ENCODE data around the gene RPL10.
"Not testable (repeated sequence)": the region's sequence is repeated elsewhere in the genome, so short reads cannot be mapped to it uniquely, and the experiment has no call there.

RPL10 gene

DNA sequence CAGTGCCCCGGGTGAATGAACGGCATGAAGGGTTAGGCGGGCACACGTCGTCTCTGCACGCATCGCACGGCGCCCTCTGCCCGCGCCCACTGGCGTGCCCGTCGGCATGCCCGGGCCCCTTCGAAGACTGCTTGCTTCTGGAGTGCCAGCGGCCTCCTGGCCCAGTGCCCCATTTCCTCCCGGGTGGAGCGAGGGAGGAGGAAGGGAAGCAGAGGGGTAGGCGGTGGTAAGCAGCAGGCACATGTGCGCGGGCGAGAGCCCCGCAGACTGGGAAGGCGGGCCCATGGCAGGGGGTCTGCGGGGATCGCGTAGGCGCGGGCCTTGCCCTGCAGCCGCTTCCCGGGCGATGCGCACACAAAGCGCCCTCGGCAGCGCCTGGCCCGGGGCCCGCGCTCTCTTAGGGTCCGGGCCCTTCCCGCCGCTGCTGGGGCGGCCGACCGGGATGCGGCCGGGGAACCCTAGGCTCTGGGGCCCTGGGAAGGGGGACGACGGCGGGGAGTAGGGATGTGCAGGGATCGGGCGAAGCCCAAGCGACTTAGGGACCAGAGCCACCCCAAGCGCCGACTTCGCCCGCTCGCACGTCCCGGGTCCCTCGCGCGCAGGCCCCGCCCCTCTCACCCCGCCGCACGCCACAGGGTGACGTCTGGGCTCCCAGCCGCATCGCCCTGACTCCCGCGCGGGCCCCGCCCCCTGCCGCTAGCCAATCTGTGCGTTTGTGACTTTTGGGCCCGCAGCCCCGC lies 19.9 kb upstream of the RPL10 start:
- peak; percentile 18 for DNase-seq

DNA sequence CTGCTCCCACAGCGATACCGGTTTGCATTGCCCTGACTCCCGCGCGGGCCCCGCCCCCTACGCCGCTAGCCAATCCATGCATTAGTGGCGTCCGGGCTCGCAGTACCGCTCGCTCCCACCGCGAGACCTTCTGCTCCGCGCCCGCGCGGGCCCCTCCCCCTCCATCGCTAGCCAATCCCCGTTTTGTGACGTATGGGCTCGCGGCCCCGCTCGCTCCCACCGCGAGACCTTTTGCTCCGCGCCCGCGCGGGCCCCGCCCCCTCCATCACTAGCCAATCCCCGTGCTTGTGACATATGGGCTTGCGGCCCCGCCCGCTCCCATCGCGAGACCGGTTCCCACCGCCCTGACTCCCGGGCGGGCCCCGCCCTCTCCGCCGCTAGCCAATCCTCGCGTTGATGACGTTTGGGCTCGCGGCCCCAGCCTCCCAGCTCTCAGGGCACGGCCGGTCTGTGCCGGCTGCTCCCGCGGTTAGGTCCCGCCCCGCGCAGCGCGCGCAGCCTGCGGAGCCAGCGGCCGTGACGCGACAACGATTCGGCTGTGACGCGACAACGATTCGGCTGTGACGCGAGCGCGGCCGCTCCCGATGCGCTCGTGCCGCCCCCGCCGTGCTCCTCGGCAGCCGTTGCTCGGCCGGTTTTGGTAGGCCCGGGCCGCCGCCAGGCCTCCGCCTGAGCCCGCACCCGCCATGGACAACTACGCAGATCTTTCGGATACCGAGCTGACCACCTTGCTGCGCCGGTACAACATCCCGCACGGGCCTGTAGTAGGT lies 19.2 kb upstream of the RPL10 start, which contains the start of gene EMD:
EMD (plus strand) TSS at position 497 of the 770 bp plus-strand sequence; CDS start at position 687, 190 bp downstream.
- DNase-seq = peak; percentile 100

DNA sequence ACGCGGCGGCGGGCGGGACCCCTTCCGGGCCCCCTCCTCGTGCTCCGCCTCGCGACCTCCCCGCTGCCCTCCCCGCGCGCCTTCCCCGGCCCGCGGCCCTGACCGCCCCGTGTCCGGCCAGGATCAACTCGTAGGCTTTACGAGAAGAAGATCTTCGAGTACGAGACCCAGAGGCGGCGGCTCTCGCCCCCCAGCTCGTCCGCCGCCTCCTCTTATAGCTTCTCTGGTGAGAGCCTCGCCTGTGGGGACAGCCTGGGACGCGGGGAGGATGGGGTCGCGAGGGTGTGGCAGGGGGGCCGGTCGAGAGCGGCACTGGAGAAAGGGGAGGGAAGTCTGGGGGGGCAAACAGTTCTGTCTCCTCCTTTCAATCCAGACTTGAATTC lies 18.6 kb upstream of the RPL10 start:
- no peak for DNase-seq

DNA sequence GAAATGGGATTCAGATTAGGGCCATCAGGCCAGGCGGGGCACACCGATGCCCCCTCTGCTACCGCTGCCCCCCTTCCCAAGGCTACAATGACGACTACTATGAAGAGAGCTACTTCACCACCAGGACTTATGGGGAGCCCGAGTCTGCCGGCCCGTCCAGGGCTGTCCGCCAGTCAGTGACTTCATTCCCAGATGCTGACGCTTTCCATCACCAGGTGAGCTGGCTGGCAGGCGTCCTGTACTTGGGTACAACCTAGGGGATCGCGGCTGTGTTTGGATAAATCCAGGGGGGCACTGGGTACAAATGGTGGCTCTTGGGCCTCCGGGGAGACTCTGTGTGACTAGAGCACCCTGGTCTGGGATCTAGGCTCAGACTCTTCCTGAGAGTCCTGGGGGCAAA lies 18.0 kb upstream of the RPL10 start:
- DNase-seq = no peak

DNA sequence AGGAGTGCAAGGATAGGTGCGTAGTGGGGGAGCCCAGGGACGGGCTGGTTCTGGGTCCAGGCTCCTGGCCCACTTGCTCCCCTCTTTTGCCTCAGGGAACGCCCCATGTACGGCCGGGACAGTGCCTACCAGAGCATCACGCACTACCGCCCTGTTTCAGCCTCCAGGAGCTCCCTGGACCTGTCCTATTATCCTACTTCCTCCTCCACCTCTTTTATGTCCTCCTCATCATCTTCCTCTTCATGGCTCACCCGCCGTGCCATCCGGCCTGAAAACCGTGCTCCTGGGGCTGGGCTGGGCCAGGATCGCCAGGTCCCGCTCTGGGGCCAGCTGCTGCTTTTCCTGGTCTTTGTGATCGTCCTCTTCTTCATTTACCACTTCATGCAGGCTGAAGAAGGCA lies 17.4 kb upstream of the RPL10 start:
- DNase-seq = no peak

DNA sequence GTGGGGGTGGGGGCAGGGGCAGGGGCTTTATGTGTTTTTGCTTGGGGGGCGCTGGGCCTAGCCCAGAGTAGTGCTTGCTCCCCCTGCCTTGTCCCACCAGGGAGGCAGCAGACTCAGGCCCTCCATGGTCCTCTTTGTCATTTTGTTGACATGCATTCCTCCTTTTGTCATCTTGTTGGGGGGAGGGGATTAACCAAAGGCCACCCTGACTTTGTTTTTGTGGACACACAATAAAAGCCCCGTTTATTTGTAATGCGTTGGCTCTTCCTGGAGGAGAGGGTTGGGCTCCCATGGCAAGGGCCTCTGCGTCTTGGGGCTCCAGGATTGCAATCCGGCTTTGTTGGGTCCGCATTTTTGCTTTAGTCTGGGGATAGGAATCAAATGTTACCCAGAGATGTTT lies 16.9 kb upstream of the RPL10 start:
- DNase-seq = no peak

DNA sequence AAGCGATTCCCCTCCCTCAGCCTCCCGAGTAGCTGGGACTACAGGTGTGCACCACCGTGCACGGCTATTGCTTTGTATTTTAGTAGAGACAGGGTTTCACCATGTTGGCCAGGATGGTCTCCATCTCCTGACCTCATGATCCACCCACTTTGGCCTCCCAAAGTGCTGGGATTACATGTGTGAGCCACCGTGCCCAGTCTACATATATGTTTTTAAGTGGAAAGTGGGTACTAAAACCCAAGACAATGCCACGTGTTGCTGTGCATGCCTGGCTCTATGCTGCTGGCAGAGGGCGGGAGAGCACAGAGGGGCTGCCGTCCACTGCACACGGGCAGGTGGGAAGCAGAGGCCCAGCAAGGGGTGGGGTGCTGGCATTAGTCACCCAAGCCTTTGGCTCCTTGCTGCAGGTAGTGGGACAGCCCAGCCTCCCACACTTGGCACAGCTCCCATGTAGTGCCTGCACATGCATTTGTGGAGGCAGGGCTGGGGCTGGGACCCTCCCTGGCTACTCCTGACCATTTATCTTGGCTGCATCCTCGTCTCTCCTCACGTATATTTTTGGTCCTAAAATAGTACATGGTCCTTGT lies 15.6 kb upstream of the RPL10 start:
- DNase-seq = no peak

DNA sequence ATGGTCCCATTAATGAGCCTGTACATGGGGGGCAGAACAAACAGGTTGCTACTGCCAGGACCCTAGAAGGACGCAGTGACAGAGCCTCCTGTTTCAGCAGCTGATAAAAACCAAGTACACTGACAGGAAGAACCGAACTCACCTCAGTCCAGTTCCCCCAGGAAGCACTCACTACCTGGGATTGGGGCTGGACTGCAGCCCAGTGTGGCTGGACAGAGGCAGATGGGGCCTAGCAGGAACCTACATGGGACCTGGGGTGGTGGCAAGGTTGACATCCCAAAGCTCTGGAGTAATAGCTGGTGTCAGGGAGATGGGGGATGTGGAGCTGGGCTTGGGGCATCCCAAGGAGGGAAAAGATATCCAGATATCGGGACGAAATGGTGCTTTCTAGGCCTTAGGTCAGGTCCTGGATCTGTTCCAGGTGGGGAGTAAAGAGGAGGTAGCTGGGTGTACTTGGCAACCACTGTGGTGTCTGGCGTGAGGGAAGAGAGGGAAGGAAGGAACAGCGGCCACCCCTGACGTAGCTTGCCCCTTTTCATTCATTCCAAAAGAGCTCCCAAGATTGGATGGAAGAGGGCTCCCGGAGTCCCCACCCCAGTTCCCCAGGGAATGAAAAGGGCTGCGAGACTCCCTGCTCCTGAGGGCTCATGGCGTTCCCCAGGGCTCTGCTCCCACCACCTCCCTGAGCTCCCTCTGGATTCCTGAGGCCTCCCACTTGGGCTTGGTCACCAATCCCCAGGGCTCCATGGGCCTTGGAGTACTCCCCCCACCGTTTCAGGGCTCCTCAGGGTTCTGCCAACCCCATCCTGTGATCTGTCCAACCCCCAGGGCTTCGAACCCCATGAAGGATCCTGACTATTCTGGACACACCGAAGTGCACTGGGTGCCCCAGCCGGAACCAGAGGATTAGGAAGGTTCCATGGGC lies 14.6 kb upstream of the RPL10 start:
- no peak for DNase-seq

DNA sequence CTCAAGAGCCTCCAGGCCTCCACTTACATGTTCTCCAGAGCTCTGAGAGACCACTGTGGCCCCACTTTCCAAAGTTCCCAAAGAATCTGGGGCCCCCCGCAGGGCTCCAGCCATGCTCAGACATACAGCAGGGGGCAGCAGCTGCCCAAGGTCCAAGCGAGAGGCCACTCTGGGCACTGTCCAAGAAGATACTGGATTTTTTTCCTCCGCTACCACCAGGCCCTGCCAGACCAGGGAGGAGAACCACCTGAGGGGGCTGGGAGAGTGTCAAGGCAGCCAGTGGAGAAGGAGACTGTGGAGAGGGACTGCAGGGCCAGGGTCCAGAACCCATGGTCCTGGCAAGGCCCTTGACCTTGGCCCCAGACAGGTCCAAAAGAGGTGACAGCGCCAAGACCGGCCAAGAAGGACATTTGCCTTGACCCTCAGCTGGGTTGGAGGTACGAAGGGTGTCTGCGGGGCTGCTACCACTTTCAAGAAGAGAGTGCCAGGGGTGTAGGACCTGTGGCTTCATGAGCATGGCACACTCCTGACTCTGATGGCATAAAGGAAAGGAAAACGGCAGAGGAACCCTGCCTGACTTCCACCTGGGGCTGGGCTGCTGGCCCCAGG lies 13.8 kb upstream of the RPL10 start:
- DNase-seq = no peak

DNA sequence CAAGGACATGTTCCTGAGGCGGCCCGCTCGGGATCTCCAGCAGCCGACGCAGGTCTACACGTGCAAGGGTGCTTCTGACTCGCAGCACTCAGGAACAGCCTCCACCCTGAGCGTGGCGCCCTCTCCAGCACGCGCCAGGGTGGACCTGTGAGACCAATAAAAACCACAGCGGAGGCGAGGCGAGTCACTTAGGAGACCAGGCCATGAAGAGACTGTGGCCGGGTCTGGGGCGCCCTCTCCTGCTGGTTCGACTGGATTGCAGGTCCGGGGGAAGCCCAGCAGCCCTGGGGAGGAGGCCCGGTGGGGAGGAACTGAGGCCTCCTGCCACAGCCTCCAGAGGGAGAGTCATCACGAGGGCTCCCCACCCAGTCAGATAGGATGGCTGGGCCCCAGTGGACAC lies 10.1 kb upstream of the RPL10 start:
- not testable (repeated sequence) for DNase-seq

DNA sequence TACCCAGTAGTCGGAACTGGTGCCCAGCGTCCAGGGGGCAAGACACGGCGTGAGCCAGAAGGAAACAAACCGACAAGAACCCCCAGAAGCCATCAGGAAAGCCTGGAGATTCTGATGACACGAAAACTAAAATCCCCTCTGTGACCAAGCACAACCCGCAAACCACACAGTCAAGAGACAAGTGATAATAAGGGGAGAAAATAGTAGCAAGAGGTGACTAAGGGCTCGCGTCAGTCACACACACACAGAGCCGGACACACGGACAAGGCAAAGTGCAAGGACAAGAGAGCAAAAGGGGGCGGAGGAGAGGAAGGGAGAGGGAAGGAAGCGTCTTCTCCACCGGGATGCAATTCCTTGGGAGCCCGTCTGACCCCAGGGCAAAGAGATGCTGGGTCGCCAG lies 9.5 kb upstream of the RPL10 start:
- DNase-seq = not testable (repeated sequence)

DNA sequence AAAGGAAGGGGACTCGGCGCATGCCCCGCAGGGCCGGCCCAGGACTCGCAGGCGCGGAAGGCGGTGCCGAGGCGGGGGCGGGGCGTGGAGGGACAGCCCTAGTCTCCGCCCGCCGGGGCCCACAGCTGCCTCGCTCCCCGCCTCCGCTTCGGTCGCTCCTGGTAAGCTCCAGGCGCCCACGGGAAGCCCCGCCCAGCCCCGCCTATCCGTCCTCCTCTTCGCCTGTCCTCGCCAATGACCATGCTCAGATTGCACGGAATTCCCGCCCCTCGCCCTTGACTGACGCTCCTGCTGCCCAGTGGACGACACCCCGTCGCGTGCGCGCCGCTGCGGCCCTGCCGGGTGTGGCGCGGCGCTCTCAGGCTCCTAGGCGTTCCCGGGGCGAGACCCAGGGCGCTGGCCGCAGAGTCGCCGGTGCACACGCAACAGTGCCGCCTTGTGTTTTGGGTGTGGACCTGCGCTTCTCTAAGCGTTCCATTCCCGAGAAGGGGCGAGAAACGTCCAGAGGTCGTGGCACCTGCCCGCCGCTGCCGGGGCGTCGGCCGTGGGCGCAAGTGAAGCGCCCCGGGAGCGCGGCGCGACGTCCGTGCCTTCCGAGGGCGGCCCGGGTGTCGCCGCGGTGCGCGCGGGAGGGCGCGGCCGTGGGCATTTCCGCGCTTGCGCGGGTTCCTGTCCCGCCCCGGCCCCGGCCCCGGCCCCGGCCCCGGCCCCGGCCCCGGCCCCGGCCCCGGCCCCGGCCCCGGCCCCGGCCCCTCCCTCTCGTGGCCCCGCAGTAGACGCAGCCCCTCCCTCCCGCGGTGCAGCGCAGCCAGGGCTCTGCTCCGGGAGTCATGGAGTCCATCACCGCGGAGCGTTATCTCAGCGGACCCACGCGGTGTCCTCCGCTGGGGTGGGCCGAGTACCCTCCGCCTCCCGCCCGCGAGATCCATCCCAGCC lies 8.1 kb upstream of the RPL10 start:
- DNase-seq = not testable (repeated sequence)

DNA sequence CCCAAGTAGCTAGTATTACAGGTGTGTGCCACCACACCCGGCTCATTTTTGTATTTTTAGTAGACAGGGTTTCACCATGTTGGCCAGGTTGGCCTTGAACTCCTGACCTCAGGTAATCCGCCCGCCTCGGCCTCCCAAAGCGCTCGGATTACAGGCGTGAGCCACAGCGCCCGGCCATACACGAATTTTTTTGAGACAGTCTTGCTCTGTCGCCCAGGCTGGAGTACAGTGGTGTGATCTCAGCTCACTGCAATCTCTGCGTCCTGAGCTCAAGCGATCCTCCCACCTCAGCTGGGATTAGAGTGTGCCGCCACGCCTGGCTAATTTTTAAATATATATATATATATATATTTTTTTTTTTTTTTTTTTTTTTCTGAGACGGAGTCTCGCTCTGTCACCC lies 1.8 kb upstream of the RPL10 start:
- not testable (repeated sequence) for DNase-seq

DNA sequence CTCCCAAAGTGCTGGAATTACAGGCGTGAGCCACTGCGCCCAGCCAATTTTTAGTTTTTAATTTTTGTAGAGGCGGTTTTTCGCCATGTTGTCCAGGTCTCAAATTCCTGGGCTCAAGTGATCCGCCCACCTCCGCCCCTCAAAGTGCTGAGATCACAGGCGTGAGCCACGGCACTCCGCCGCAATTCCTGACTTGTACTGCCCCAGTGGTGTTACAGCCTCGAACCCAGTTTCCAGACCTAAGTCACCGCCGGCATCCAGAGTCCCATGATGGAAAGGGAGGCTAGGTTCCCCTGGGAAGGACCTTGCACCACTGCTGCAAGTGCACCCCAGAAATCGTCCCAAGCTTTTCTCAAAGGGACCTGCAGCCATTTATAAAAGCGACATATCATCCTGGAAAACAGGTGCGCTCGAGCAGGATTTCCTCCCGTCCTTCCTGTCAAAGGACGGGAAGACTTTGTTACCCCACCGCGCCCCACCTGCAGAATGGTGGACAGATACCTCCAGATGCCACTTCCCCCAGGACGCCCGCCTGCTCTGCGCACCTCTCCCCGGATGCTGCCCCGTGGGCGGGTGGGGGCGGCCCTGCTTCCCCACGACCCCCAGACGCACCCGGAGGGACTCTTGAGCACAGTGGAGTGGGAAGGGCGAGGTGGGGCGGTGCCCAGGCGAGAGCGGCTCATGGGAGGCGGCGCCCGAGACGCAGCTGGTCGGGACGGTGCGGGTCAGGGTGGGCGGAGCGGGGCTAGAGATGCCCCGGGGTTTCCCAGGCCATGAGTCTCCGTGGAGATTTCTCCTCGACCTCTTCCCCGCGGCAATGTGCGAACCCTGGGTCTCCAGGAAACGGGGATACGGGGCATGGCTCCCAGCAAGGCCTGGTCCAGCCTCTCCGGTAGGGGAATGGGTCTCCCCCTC lies 947 bp upstream of the RPL10 start:
- DNase-seq = peak; percentile 54

DNA sequence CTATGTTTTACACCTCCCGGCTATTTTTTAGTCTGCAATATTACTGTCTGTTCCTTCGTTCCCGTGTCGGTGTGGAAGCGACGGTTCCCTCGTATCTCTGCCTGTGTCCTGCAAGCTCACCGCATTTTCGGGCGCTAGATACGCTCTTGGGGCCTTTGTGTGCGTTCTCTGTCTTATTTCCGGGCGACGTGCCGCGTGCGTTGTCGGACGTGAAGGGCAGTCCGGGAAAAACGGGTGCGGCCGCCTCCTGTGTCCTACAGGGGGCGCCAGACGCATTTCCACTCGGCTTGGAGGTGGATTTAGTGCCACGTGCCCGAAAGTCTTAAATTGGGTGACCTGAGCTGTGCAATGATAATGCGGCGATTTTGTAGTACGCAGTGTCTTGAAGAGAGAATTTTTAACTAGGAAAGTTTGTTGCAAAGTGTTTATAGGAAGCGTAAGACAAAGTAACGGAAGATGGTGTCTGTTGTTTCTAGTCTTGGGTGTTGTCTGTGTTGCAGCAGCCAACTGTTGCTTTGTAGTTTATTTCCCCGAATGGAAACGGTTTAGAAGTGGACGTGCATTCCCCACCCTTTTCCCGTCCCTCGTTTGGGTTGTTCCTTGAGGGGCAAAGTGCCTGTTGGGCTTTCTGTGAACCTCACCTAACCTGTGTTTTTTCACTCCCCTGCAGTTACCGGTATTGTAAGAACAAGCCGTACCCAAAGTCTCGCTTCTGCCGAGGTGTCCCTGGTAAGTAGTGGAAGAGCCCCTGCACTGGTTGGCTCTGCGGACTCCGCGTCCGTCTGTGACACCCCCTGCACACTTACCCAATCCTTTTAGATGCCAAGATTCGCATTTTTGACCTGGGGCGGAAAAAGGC lies 720 bp downstream of the RPL10 start:
- DNase-seq = peak; percentile 80

DNA sequence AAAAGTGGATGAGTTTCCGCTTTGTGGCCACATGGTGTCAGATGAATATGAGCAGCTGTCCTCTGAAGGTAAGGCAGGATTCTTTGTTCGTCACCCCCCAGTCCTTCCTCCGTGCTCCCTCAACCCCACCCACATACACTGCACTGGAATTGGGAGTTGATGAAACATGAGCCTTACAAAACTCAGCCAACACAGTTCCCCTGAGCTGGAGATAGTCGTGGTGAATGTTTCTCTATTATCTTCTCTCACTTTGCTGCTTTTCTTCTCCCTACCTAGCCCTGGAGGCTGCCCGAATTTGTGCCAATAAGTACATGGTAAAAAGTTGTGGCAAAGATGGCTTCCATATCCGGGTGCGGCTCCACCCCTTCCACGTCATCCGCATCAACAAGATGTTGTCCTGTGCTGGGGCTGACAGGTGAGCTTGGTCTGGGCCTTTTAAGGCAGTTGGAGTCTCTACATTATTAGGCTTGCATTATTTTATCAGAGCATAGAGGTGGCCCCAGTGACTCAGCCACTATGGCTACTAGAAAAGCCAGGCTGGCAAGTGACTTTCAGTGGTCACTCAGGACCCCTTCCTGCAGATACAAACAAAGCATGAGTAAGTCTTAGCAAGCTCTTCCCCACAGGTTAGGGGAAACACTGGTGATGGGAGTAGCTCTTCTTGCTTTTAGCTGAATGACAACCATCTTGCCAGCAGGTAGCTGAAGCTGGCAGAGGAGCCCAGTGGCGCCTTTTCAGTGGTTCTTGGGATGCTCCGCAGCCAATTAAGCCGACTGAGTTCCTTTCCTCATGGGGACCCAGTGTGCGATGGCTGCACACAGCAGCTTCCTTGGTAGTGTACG lies 1.6 kb downstream of the RPL10 start:
- DNase-seq = no peak

DNA sequence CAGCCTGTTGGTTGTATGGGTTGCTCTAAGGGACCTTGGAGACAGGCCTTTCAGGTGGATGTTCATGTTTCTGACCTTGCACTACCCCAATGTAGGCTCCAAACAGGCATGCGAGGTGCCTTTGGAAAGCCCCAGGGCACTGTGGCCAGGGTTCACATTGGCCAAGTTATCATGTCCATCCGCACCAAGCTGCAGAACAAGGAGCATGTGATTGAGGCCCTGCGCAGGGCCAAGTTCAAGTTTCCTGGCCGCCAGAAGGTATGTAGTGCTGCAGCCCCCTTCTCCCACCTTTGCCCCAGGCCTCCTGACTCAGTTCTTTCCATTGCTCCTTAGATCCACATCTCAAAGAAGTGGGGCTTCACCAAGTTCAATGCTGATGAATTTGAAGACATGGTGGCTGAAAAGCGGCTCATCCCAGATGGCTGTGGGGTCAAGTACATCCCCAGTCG lies 2.2 kb downstream of the RPL10 start:
- not testable (repeated sequence) for DNase-seq

All from NCI-H774 (cell line).